ENCODE data around the gene CHTF8. TPM values are rescaled to one million over a fixed set of nuclear protein-coding genes. Genes with fewer than 3 reads are reported as not detected.

Gene CHTF8, protein sequence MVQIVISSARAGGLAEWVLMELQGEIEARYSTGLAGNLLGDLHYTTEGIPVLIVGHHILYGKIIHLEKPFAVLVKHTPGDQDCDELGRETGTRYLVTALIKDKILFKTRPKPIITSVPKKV
- 100 to 1,000 TPM; 111 to 115 TPM for total RNA-seq

GRCh38 chr16:69132424-69133252 is at the start of gene CHTF8, which contains the start of gene UTP4:
CHTF8 (minus strand) TSS chr16:69132588; CDS start chr16:69121458, 11,130 bp downstream.
UTP4 (plus strand) TSS chr16:69132649; CDS start chr16:69133460, 811 bp downstream.
- H3K27me3 Mint-ChIP-seq, result no peaks in the 10 kb centered on the region
- peak; percentile 92 for ATAC-seq
- H3K4me1 Mint-ChIP-seq (ENCODE audit: low read depth), result peaks cover 51% of the 10 kb centered on the region
- peaks cover 51% of the 10 kb centered on the region for H3K36me3 Mint-ChIP-seq (ENCODE audit: low read depth)
- peak within 1 kb of the TSS; percentile 93 for H3K27ac Mint-ChIP-seq
- TF ChIP-seq, protein P1, sequence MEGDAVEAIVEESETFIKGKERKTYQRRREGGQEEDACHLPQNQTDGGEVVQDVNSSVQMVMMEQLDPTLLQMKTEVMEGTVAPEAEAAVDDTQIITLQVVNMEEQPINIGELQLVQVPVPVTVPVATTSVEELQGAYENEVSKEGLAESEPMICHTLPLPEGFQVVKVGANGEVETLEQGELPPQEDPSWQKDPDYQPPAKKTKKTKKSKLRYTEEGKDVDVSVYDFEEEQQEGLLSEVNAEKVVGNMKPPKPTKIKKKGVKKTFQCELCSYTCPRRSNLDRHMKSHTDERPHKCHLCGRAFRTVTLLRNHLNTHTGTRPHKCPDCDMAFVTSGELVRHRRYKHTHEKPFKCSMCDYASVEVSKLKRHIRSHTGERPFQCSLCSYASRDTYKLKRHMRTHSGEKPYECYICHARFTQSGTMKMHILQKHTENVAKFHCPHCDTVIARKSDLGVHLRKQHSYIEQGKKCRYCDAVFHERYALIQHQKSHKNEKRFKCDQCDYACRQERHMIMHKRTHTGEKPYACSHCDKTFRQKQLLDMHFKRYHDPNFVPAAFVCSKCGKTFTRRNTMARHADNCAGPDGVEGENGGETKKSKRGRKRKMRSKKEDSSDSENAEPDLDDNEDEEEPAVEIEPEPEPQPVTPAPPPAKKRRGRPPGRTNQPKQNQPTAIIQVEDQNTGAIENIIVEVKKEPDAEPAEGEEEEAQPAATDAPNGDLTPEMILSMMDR (IDR thresholded peaks at IDR 0.05), result no peak
- peak; percentile 91 for DNase-seq
- ChIA-PET CTCF (interaction anchor here (1.0 to 2.6 kb wide), 5 partner anchors 8 to 56 kb away, joined by 3 to 17 read pairs (median 4); no protein-coding TSS in a partner anchor), POLR2A (interaction anchor here (0.6 to 3.2 kb wide), 18 partner anchors 9 to 286 kb away, joined by 3 to 21 read pairs (median 4); partner anchors contain the start of genes HAS3 and SNTB2)
- H3K4me3 Mint-ChIP-seq, result peak within 1 kb of the TSS; percentile 88
- no peaks in the 10 kb centered on the region for H3K9me3 Mint-ChIP-seq
- intact Hi-C loops (cut with micrococcal nuclease), result loop anchor here (5.0 kb wide), 1 partner anchor 290 kb away; the partner anchor contains the start of gene TANGO6

GRCh38 chr16:69180011-69180338 is 47.6 kb upstream of the CHTF8 start:
- no peak overlapping the region for H3K4me3 Mint-ChIP-seq
- H3K27ac Mint-ChIP-seq, result no peak overlapping the region
- no peaks in the 10 kb centered on the region for H3K27me3 Mint-ChIP-seq
- intact Hi-C loops (cut with micrococcal nuclease), result no loop called here
- peaks cover 17% of the 10 kb centered on the region for H3K4me1 Mint-ChIP-seq (ENCODE audit: low read depth)
- peaks cover 14% of the 10 kb centered on the region for H3K36me3 Mint-ChIP-seq (ENCODE audit: low read depth)
- DNase-seq, result no peak
- ChIA-PET POLR2A (interaction anchor here (1.4 to 1.7 kb wide), 3 partner anchors 11 to 14 kb away, joined by 3 to 4 read pairs (median 3); no protein-coding TSS in a partner anchor), CTCF (interaction anchor here (1.7 kb wide), 1 partner anchor 30 kb away, joined by 4 read pairs; no protein-coding TSS in a partner anchor)
- H3K9me3 Mint-ChIP-seq, result no peaks in the 10 kb centered on the region
- no peak for ATAC-seq
- TF ChIP-seq, protein P1 (IDR thresholded peaks at IDR 0.05), result no peak

DNA sequence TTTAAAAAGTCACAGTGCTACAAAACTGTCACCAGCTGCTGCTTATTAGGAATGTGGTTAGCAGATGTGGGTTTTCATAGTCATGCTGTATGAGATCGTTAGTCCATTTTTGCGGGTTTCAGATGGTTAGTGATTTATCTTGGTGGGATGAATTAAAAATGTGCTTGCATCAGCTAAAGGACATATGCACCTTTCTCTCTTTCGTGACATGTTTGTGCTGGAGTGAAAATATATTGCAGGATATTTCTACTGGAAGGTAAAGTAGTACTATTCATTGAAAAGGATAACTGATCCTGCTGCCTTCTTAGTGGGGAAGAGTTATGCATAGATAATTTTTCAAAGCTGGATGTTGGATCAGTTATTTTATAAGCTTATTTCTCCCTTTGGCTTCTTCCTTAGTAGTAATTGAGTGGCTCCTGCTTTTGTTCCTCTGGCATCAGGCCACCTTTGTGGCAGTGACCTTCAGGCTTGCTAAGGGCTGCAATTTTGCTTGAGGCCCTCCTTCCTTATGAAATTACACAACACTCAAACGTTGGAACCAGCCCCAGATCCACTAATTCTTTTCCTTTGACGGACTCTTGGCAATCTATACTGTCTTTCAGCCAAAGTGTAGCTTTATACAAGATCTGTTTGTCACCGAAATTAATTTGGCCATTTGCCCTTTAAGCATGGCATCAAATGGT is 47.1 kb upstream of the CHTF8 start:
- H3K27ac Mint-ChIP-seq, result no peak overlapping the region
- TF ChIP-seq, protein P1 (IDR thresholded peaks at IDR 0.05), result no peak
- H3K4me3 Mint-ChIP-seq, result no peak overlapping the region
- H3K27me3 Mint-ChIP-seq, result no peaks in the 10 kb centered on the region
- H3K36me3 Mint-ChIP-seq (ENCODE audit: low read depth), result peaks cover 11% of the 10 kb centered on the region
- no peaks in the 10 kb centered on the region for H3K9me3 Mint-ChIP-seq
- intact Hi-C loops (cut with micrococcal nuclease), result no loop called here
- no peak for ATAC-seq
- DNase-seq, result no peak
- CTCF ChIA-PET, result interaction anchor here (1.7 kb wide), 1 partner anchor 29 kb away, joined by 4 read pairs; no protein-coding TSS in a partner anchor
- H3K4me1 Mint-ChIP-seq (ENCODE audit: low read depth), result peaks cover 13% of the 10 kb centered on the region
- POLR2A ChIA-PET, result interaction anchor here (1.4 to 1.7 kb wide), 3 partner anchors 10 to 13 kb away, joined by 3 to 4 read pairs (median 3); no protein-coding TSS in a partner anchor

DNA sequence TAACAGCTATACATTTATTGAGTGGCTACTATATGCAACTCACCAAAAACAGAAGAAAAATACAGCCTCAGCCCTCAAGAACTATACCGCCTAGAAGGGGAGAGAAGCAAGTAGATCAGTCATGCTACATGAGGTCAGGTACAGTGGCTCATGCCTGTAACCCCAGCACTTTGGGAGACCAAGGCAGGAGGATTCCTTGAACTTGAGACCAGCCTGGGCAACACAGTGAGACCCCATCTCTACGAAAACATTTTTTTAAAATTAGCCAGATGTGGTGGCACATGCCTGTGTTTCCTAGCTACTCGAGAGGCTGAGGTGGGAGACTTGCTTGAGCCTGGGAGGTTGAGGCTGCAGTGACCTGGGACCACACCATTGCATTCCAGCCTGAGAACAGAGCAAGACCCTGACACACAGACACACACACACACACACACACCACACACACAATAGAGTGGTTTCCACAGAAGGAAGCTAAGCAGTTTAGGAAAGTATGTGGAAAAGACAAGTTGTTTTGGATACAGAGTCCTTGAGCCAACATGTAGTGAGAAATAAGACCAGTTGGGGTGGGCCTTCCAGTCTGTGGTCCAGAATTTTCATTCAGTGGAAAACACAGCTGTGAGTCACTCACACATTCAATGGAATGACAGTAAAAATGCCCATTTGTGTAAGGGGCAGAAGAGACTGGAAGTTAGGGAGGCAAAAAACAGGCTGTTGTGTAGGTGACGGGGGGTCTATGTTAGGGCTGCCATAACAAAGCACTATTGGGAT is 43.8 kb upstream of the CHTF8 start:
- peaks cover 19% of the 10 kb centered on the region for H3K36me3 Mint-ChIP-seq (ENCODE audit: low read depth)
- intact Hi-C loops (cut with micrococcal nuclease), result no loop called here
- TF ChIP-seq, protein P1 (IDR thresholded peaks at IDR 0.05), result no peak
- H3K9me3 Mint-ChIP-seq, result no peaks in the 10 kb centered on the region
- ATAC-seq (no peak), DNase-seq (no peak)
- no peaks in the 10 kb centered on the region for H3K27me3 Mint-ChIP-seq
- peaks cover 9% of the 10 kb centered on the region for H3K4me1 Mint-ChIP-seq (ENCODE audit: low read depth)
- H3K27ac Mint-ChIP-seq, result no peak overlapping the region
- ChIA-PET CTCF (interaction anchor here (0.7 to 1.2 kb wide), 3 partner anchors 9 to 26 kb away, joined by 3 to 4 read pairs (median 3); partner anchors contain the start of gene SNTB2), POLR2A (interaction anchor here (1.0 kb wide), 1 partner anchor 10 kb away, joined by 3 read pairs; no protein-coding TSS in a partner anchor)
- H3K4me3 Mint-ChIP-seq, result no peak overlapping the region

All from activated CD8-positive, alpha-beta T cell treated with anti-CD3 and anti-CD28 coated beads for 36 hours (primary cell).